Vagina (tissue), 2 donors: ENCODE data around the gene KIF3A.

Source experiments
- CTCF ChIP-seq, 3 experiments: fragments of 450-650 bp in 2 of 3; fragments of 200-600 bp in 1 of 3; sonication (generic) in 1 of 3; IDR thresholded peaks; one replicate each; pipeline ENCODE4 v1.5.1; 2017 to 2019; ENCODE audit warnings: antibody characterized with exemption in 3 of 3, mild to moderate bottlenecking in 2 of 3, moderate library complexity in 2 of 3
- POLR2A ChIP-seq, 2 donors: fragments of 450-650 bp; IDR thresholded peaks; one replicate each; pipeline ENCODE4 v1.6.1; 2017; ENCODE audit warnings: antibody characterized with exemption in 2 of 2, mild to moderate bottlenecking in 2 of 2, moderate library complexity in 2 of 2
- POLR2AphosphoS5 ChIP-seq, 2 donors: sonication (generic); formaldehyde crosslinking; IDR thresholded peaks; one replicate each; pipeline ENCODE4 v1.9.0; 2017; ENCODE audit warnings: antibody characterized with exemption in 2 of 2, mild to moderate bottlenecking in 2 of 2, low read depth in 1 of 2; ENCODE audit not compliant: insufficient read depth in 1 of 2

DNA sequence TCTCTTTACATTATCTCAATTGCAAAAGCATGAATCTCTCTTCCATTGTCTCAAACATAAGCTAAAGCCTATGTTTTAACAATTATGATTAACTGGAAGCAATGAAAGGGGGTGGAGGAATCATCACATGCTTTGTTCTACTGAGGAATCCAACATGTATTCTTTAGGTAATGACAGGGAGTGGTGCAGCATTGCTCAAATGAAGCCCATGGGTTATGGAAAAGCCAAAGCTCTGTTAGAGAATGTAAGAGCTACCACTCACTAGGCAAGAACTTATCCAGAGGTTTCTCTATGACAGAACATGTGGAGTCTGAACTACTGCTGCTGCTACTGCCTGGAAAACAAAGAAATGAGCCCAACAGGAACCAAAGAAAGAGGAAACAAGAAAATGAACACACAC lies 28.7 kb downstream of the KIF3A start:
- no peak for TF ChIP-seq POLR2A (IDR thresholded peaks at IDR 0.05)
- TF ChIP-seq CTCF (IDR thresholded peaks at IDR 0.05): no peak
- no peak for TF ChIP-seq POLR2AphosphoS5 (IDR thresholded peaks at IDR 0.05; ENCODE audit: insufficient read depth in 1 of 2, low read depth in 1 of 2)
